Suppressor macrophage (primary cell): ENCODE results near the gene ZC3H12D.
"Not testable (repeated sequence)": the region's sequence is repeated elsewhere in the genome, so short reads cannot be mapped to it uniquely, and the experiment has no call there.

Experiments
- DNase-seq, 4 experiments: peaks; one replicate each; pipeline ENCODE4 v3.0.0-alpha.2; 2020 to 2022
- total RNA-seq, 17 experiments: gene quantifications; one replicate each; lab custom pipeline; 2026; ENCODE audit warnings: mixed read lengths in 6 of 17, inconsistent platforms in 3 of 17; lab: John Stamatoyannopoulos, UW

ZC3H12D gene
- total RNA-seq, result 8.1 to 30.6 (median 16.7) reads per million in 17 experiments

- peak; percentile 75 to 86 (median 83) for DNase-seq
Measured at GRCh38 chr6:149484733-149485700, at the start of gene ZC3H12D. ZC3H12D (minus strand) TSS chr6:149485014; CDS start chr6:149474543, 10,471 bp downstream.

- no peak for DNase-seq
Measured at GRCh38 chr6:149529650-149530049, 44.8 kb upstream of the ZC3H12D start.

- DNase-seq, result no peak
Measured at GRCh38 chr6:149515494-149515893, 30.7 kb upstream of the ZC3H12D start.

GRCh38 chr6:149513915-149514314 is 29.1 kb upstream of the ZC3H12D start:
- peak; percentile 71 to 91 (median 79) for DNase-seq

- DNase-seq, result no peak
Measured at GRCh38 chr6:149510793-149511512, 26.1 kb upstream of the ZC3H12D start.

- no peak for DNase-seq
Measured at GRCh38 chr6:149508485-149508884, 23.7 kb upstream of the ZC3H12D start.

GRCh38 chr6:149503872-149504271 is 19.1 kb upstream of the ZC3H12D start:
- DNase-seq, result no peak

- no peak for DNase-seq
Measured at GRCh38 chr6:149503276-149503675, 18.5 kb upstream of the ZC3H12D start.

GRCh38 chr6:149501768-149502167 is 17.0 kb upstream of the ZC3H12D start:
- no peak for DNase-seq

- no peak for DNase-seq
Measured at GRCh38 chr6:149501201-149501600, 16.4 kb upstream of the ZC3H12D start.

GRCh38 chr6:149500096-149500495 is 15.3 kb upstream of the ZC3H12D start:
- DNase-seq, result peak; percentile 34 to 88 (median 72)

GRCh38 chr6:149499066-149499465 is 14.3 kb upstream of the ZC3H12D start:
- peak; percentile 60 to 91 (median 80) for DNase-seq

- DNase-seq, result no peak
Measured at GRCh38 chr6:149497365-149497764, 12.6 kb upstream of the ZC3H12D start.

- DNase-seq, result peak in 1 of 4 experiments; percentile 28
Measured at GRCh38 chr6:149496597-149496996, 11.8 kb upstream of the ZC3H12D start.

GRCh38 chr6:149495349-149496016 is 10.7 kb upstream of the ZC3H12D start:
- not testable (repeated sequence) for DNase-seq

- DNase-seq, result not testable (repeated sequence)
Measured at GRCh38 chr6:149494810-149495209, 10.0 kb upstream of the ZC3H12D start.

- DNase-seq, result peak; percentile 21 to 54 (median 51)
Measured at GRCh38 chr6:149493761-149494320, 9.0 kb upstream of the ZC3H12D start.

- DNase-seq, result no peak
Measured at GRCh38 chr6:149492798-149493343, 8.1 kb upstream of the ZC3H12D start.

- no peak for DNase-seq
Measured at GRCh38 chr6:149489967-149490366, 5.2 kb upstream of the ZC3H12D start.

GRCh38 chr6:149488815-149489214 is 4.0 kb upstream of the ZC3H12D start:
- peak in 2 of 4 experiments; percentile 52 to 70 for DNase-seq

GRCh38 chr6:149487316-149487715 is 2.5 kb upstream of the ZC3H12D start:
- DNase-seq, result peak in 1 of 4 experiments; percentile 23
